GM12878 (cell line): Measurements from ENCODE around the gene LVRN. TPM values are rescaled to one million over a fixed set of nuclear protein-coding genes. Genes with fewer than 3 reads are reported as not detected.

Experiments used
- ATAC-seq: fragments of 200-7000 bp; cut with Tn5 transposase; 3 replicates; pipeline ENCODE4 v1.9.1; 2020; ENCODE audit warnings: mild to moderate bottlenecking, moderate library complexity
- BruUV-seq: library from RNA; stranded (reverse); fragments of 400-500 nt; replicated peaks from 2 replicates; lab custom pipeline; 2021; lab: Mats Ljungman, UMichigan
- CTCF ChIA-PET: fragments of 300-600 bp; sonication (Branson Sonifier 250); formaldehyde crosslinking; extraction: SDS; loops from one replicate; lab custom pipeline; 2021; ENCODE audit warnings: inconsistent platforms; lab: Yijun Ruan, JAX
- POLR2A ChIA-PET: fragments of 350-600 bp; formaldehyde crosslinking; extraction: SDS; loops from one replicate; lab custom pipeline; 2021; ENCODE audit warnings: inconsistent platforms; lab: Charles Lee
- RAD21 ChIA-PET: fragments of 300-600 bp; sonication (Branson Sonifier 250); formaldehyde crosslinking; loops from one replicate; lab custom pipeline; 2023; ENCODE audit warnings: antibody characterized with exemption; ENCODE audit not compliant: unreplicated experiment; lab: Charles Lee
- SMC1A ChIA-PET: fragments of 300-600 bp; sonication (Branson Sonifier 250); formaldehyde crosslinking; loops from one replicate; lab custom pipeline; 2023; ENCODE audit not compliant: unreplicated experiment, uncharacterized antibody; lab: Charles Lee
- DNase-seq: peaks from one replicate; pipeline ENCODE4 v3.0.0-alpha.2; 2011; ENCODE audit warnings: low read depth, low spot score
- FAIRE-seq: peaks from 3 replicates; lab custom pipeline; 2011; peaks lifted over from hg19 to GRCh38; lab: Jason Lieb, UNC
- H2AFZ ChIP-seq: 2 replicates; pipeline ENCODE4 v1.6.0; 2011; ENCODE audit warnings: low read depth, low read length, control low read depth; ENCODE audit not compliant: control insufficient read depth
- H3K27ac ChIP-seq: 2 replicates; pipeline ENCODE4 v1.5.1; 2011; ENCODE audit warnings: control low read depth; ENCODE audit not compliant: control insufficient read depth, insufficient read depth
- H3K27me3 ChIP-seq, 2 experiments: replicated peaks in 1 of 2; 2 replicates each; pipeline versions ENCODE4 v1.6.0 to v1.6.1; 2011; ENCODE audit warnings: low read length in 1 of 2; ENCODE audit not compliant: control insufficient read depth in 2 of 2, insufficient read depth in 2 of 2
- H3K36me3 ChIP-seq, 2 experiments: 2 replicates each; pipeline ENCODE4 v1.5.1; 2011; ENCODE audit warnings: low read length in 1 of 2; ENCODE audit not compliant: control insufficient read depth in 2 of 2, insufficient read depth in 2 of 2
- H3K4me1 ChIP-seq: 2 replicates; pipeline ENCODE4 v1.6.1; 2011; ENCODE audit warnings: mild to moderate bottlenecking, low read length, moderate library complexity, mixed read lengths; ENCODE audit not compliant: control insufficient read depth, insufficient read depth
- H3K4me2 ChIP-seq: 2 replicates; pipeline ENCODE4 v1.6.0; 2011; ENCODE audit warnings: control low read depth; ENCODE audit not compliant: control insufficient read depth, insufficient read depth
- H3K4me3 ChIP-seq: fragments of 200-600 bp; sonication (generic); 2 replicates; pipeline ENCODE4 v1.5.1; 2016
- H3K79me2 ChIP-seq: 2 replicates; pipeline ENCODE4 v1.6.0; 2011; ENCODE audit warnings: low read length; ENCODE audit not compliant: control insufficient read depth, insufficient read depth
- H3K9ac ChIP-seq: 2 replicates; pipeline ENCODE4 v1.8.0; 2011; ENCODE audit warnings: low read length, control low read depth, mixed read lengths; ENCODE audit not compliant: control insufficient read depth, insufficient read depth
- H3K9me3 ChIP-seq: replicated peaks from 3 replicates; pipeline ENCODE4 v1.5.1; 2011; ENCODE audit warnings: mild to moderate bottlenecking, low read length; ENCODE audit not compliant: control insufficient read depth, insufficient read depth
- H4K20me1 ChIP-seq: 2 replicates; pipeline ENCODE4 v1.6.0; 2011; ENCODE audit not compliant: control insufficient read depth, insufficient read depth
- ATF2 ChIP-seq: IDR thresholded peaks from 2 replicates; pipeline ENCODE4 v1.6.1; 2012; ENCODE audit warnings: low read length, inconsistent platforms
- BCL3 ChIP-seq: IDR thresholded peaks from 2 replicates; pipeline ENCODE4 v1.6.1; 2011; ENCODE audit warnings: borderline replicate concordance, low read depth, mild to moderate bottlenecking, moderate library complexity, low read length; ENCODE audit not compliant: insufficient read depth, poor library complexity, severe bottlenecking
- BRCA1 ChIP-seq: IDR thresholded peaks from 2 replicates; pipeline ENCODE4 v1.6.1; 2011; ENCODE audit warnings: low read depth, low read length, improper control_type of control experiment
- CBFB ChIP-seq: IDR thresholded peaks from 2 replicates; pipeline ENCODE4 v1.6.1; 2016; ENCODE audit warnings: antibody characterized with exemption, low read depth
- KAT2A ChIP-seq: conservative IDR thresholded peaks from 2 replicates; pipeline ENCODE4 v1.6.1; 2011; ENCODE audit warnings: low read depth, low read length; ENCODE audit not compliant: control insufficient read depth
- LARP7 ChIP-seq: fragments of 450-650 bp; IDR thresholded peaks from 2 replicates; pipeline ENCODE4 v1.6.1; 2017; ENCODE audit warnings: mild to moderate bottlenecking
- PRDM15 ChIP-seq: fragments of 450-650 bp; formaldehyde crosslinking; IDR thresholded peaks from 2 replicates; pipeline ENCODE4 v1.4.0; 2020; ENCODE audit warnings: mild to moderate bottlenecking, moderate library complexity
- RCOR1 ChIP-seq: conservative IDR thresholded peaks from 2 replicates; pipeline ENCODE4 v1.6.1; 2012; ENCODE audit warnings: low read depth, low read length, improper control_type of control experiment
- SMAD1 ChIP-seq: fragments of 450-650 bp; IDR thresholded peaks from 2 replicates; pipeline ENCODE4 v1.6.1; 2018; ENCODE audit warnings: mild to moderate bottlenecking, low read depth; ENCODE audit not compliant: partially characterized antibody
- SRF ChIP-seq, 2 experiments: IDR thresholded peaks; 2 replicates each; pipeline ENCODE4 v1.6.1; 2011; ENCODE audit warnings: low read depth in 2 of 2, low read length in 2 of 2, mild to moderate bottlenecking in 1 of 2, moderate library complexity in 1 of 2
- ZBTB40 ChIP-seq: fragments of 450-650 bp; IDR thresholded peaks from 2 replicates; pipeline ENCODE4 v1.6.1; 2016; ENCODE audit warnings: mild to moderate bottlenecking, moderate library complexity, borderline replicate concordance
- WGBS: methylation state at CpG from one replicate; pipeline ENCODE4 v1.1.6; 2016; ENCODE audit warnings: low lambda C conversion rate; ENCODE audit not compliant: insufficient replicate concordance, insufficient coverage; ENCODE audit errors: missing lambda C conversion rate; 5-methylcytosine and 5-hydroxymethylcytosine counted together
- in situ Hi-C: fragments of 300-500 bp; cut with MboI; formaldehyde crosslinking; loops from 9 replicates; pipeline ENCODE4 v1.14.3; 2018; ENCODE audit warnings: mixed read lengths
- intact Hi-C: fragments of 100-400 bp; cut with micrococcal nuclease; formaldehyde crosslinking; loops from one replicate; pipeline ENCODE4 v1.14.2; 2022; ENCODE audit not compliant: unreplicated experiment
- polyA plus RNA-seq, 11 experiments: library from polyadenylated mRNA; depleted of rRNA in 4 of 11; unstranded in 6 of 11; stranded (reverse) in 5 of 11; fragments of >200 nt; fragmentation: Nextera tagmentation in 4 of 11; fragmentation: Illumina TruSeq in 1 of 11; extraction: Ambion mirVana in 4 of 11; extraction: Trizol in 1 of 11; gene quantifications; 1 replicate in 1 of 11; 2 replicates in 10 of 11; pipeline versions ENCODE4 v1.2.1 to v1.2.3, GENCODE V29; 2011 to 2016; ENCODE audit warnings: inconsistent platforms in 2 of 11, missing spikeins in 2 of 11, low read depth in 1 of 11
- total RNA-seq, 4 experiments: library from RNA; depleted of rRNA in 3 of 4; stranded (reverse); fragments of >200 nt in 3 of 4; fragmentation: Illumina TruSeq in 1 of 4; extraction: Trizol in 1 of 4; gene quantifications; 2 replicates each; pipeline versions ENCODE4 v1.2.1 to v1.2.3, GENCODE V29; 2013 to 2021

Gene LVRN
- total and polyA plus RNA-seq, 10 of the 15 experiments (the other 5 are each of a cell fraction or from before 2014, with no cell fraction given), result 0.04 to 0.87 (median 0.11) TPM; not detected in 4

- TF ChIP-seq BRCA1, result no peak
Measured at GRCh38 chr5:115946655-115947054, 15.6 kb upstream of the LVRN start (continued).

GRCh38 chr5:115947260-115947659 lies 15.0 kb upstream of the LVRN start:
- H3K4me3 ChIP-seq, result no peak overlapping the region
- H3K36me3 ChIP-seq, result no peaks in the 10 kb centered on the region
- no TSS peak for BruUV-seq
- intact Hi-C loops, result no loop called here
- ATAC-seq (no peak), DNase-seq (no peak), FAIRE-seq (no peak)
- ChIA-PET RAD21 (no interaction called here), SMC1A (no interaction called here), CTCF (interaction anchor here (0.6 kb wide), 1 partner anchor 117 kb away, joined by 3 read pairs; no protein-coding TSS in a partner anchor), POLR2A (no interaction called here)
- in situ Hi-C loops, result no loop called here
- H3K9ac ChIP-seq, result no peak overlapping the region
- H3K4me1 ChIP-seq, result no peaks in the 10 kb centered on the region
- no peak overlapping the region for H2AFZ ChIP-seq
- H3K4me2 ChIP-seq, result no peak overlapping the region
- no peak overlapping the region for H3K27ac ChIP-seq
- H4K20me1 ChIP-seq, result no peaks in the 10 kb centered on the region
- no peaks in the 10 kb centered on the region for H3K9me3 ChIP-seq
- no peaks in the 10 kb centered on the region for H3K79me2 ChIP-seq
- no peaks in the 10 kb centered on the region; a peak in 1 of 4 replicates for H3K27me3 ChIP-seq
- WGBS, result 51% methylated on average over 2 of the region's 2 CpGs
- TF ChIP-seq PRDM15 (CRISPR knock-in tag), result no peak
- TF ChIP-seq ZBTB40, result no peak
- no peak for TF ChIP-seq RCOR1
- TF ChIP-seq SRF (IDR thresholded peaks at IDR 0.05; ENCODE audit: low read depth in 2 of 2, low read length in 2 of 2), result no peak
- no peak for TF ChIP-seq LARP7
- TF ChIP-seq SMAD1, result no peak
- no peak for TF ChIP-seq KAT2A
- no peak for TF ChIP-seq CBFB
- no peak for TF ChIP-seq BCL3
- no peak for TF ChIP-seq ATF2
